Choroid plexus epithelial cell (primary cell): Measurements from ENCODE around the gene FILIP1L.

Source experiments
- DNase-seq: peaks from one replicate; pipeline ENCODE4 v3.0.0-alpha.2; 2010; ENCODE audit warnings: low read depth
- H3K4me3 ChIP-seq: 2 replicates; pipeline ENCODE4 v1.5.1; 2011; ENCODE audit warnings: low read depth, mild to moderate bottlenecking, control low read depth, low read length, moderate library complexity
- CTCF ChIP-seq: conservative IDR thresholded peaks from 2 replicates; pipeline ENCODE4 v1.5.1; 2011; ENCODE audit warnings: low read depth, mild to moderate bottlenecking, control low read depth, inconsistent platforms, low read length, moderate library complexity

Gene FILIP1L

GRCh38 chr3:100114413-100115030, at the start of gene FILIP1L:
Gene FILIP1L (minus strand): TSS chr3:100114501.
- no peak within 1 kb of the TSS for H3K4me3 ChIP-seq
- no peak for DNase-seq
- TF ChIP-seq CTCF, result no peak

GRCh38 chr3:100163787-100164186, 49.5 kb upstream of the FILIP1L start:
- no peak for TF ChIP-seq CTCF
- no peak overlapping the region for H3K4me3 ChIP-seq
- DNase-seq, result no peak

- H3K4me3 ChIP-seq, result no peak overlapping the region
- peak; percentile 26 for DNase-seq
- no peak for TF ChIP-seq CTCF
Observed at GRCh38 chr3:100160521-100160920, 46.2 kb upstream of the FILIP1L start.

GRCh38 chr3:100159331-100160153, 45.2 kb upstream of the FILIP1L start:
- no peak for TF ChIP-seq CTCF
- no peak overlapping the region for H3K4me3 ChIP-seq
- peak; percentile 68 for DNase-seq

GRCh38 chr3:100158918-100159330, 44.6 kb upstream of the FILIP1L start:
- no peak for DNase-seq
- H3K4me3 ChIP-seq, result no peak overlapping the region
- TF ChIP-seq CTCF, result no peak

- no peak overlapping the region for H3K4me3 ChIP-seq
- no peak for DNase-seq
- no peak for TF ChIP-seq CTCF
Observed at GRCh38 chr3:100157685-100158084, 43.4 kb upstream of the FILIP1L start.
